HepG2 (cell line): ENCODE data around the gene C11orf54. TPM values are rescaled to one million over a fixed set of nuclear protein-coding genes. Genes with fewer than 3 reads are reported as not detected.

Experiments used
- CREB1 ChIP-seq, 2 experiments: fragments of 450-650 bp in 1 of 2; IDR thresholded peaks; 2 replicates each; pipeline ENCODE4 v1.6.1; 2016 to 2017; ENCODE audit warnings: control low read depth in 1 of 2, mild to moderate bottlenecking in 1 of 2, missing compliant biosample characterization in 1 of 2, missing genetic modification characterization in 1 of 2
- DNMT3B ChIP-seq: conservative IDR thresholded peaks from 2 replicates; pipeline ENCODE4 v1.6.1; 2016; ENCODE audit warnings: missing biosample characterization, control low read depth
- FLYWCH1 ChIP-seq: sonication (generic); formaldehyde crosslinking; IDR thresholded peaks from 2 replicates; pipeline ENCODE4 v1.8.1; 2023; ENCODE audit warnings: mild to moderate bottlenecking, missing genetic modification reagents
- HOXA3 ChIP-seq: sonication (generic); formaldehyde crosslinking; IDR thresholded peaks from 2 replicates; pipeline ENCODE4 v1.5.0; 2020; ENCODE audit warnings: missing genetic modification reagents
- LCORL ChIP-seq, 2 experiments: fragments of 450-650 bp in 1 of 2; sonication (generic) in 1 of 2; formaldehyde crosslinking in 1 of 2; IDR thresholded peaks; 2 replicates each; pipeline versions ENCODE4 v1.5.0 to v1.6.1; 2017 to 2020; ENCODE audit warnings: antibody characterized with exemption in 1 of 2, missing genetic modification reagents in 1 of 2
- PATZ1 ChIP-seq: sonication (generic); formaldehyde crosslinking; IDR thresholded peaks from 2 replicates; pipeline ENCODE4 v1.4.0; 2020; ENCODE audit warnings: missing genetic modification reagents
- RBM39 ChIP-seq: fragments of 200-400 bp; formaldehyde crosslinking; IDR thresholded peaks from one replicate; pipeline ENCODE4 v1.6.1; 2018; ENCODE audit warnings: antibody characterized with exemption, mild to moderate bottlenecking, low read depth, low read length; ENCODE audit not compliant: poor library complexity, severe bottlenecking
- SCMH1 ChIP-seq: sonication (generic); formaldehyde crosslinking; IDR thresholded peaks from 2 replicates; pipeline ENCODE4 v1.9.0; 2021; ENCODE audit warnings: missing genetic modification reagents, mild to moderate bottlenecking, borderline replicate concordance
- SNAI1 ChIP-seq: sonication (generic); formaldehyde crosslinking; IDR thresholded peaks from 2 replicates; pipeline ENCODE4 v1.5.0; 2020; ENCODE audit warnings: mild to moderate bottlenecking, missing genetic modification reagents, borderline replicate concordance
- SOX13 ChIP-seq, 3 experiments: fragments of 450-650 bp in 1 of 3; sonication (generic) in 1 of 3; formaldehyde crosslinking in 1 of 3; IDR thresholded peaks in 2 of 3; conservative IDR thresholded peaks in 1 of 3; 2 replicates each; pipeline versions ENCODE4 v1.5.0 to v1.6.1; 2016 to 2020; ENCODE audit warnings: antibody characterized with exemption in 1 of 3, mild to moderate bottlenecking in 1 of 3, missing compliant biosample characterization in 1 of 3, missing genetic modification reagents in 1 of 3, moderate library complexity in 1 of 3
- SOX6 ChIP-seq, 2 experiments: fragments of 450-650 bp in 1 of 2; sonication (generic) in 1 of 2; formaldehyde crosslinking in 1 of 2; IDR thresholded peaks; 2 replicates each; pipeline versions ENCODE4 v1.4.0 to v1.6.1; 2017 to 2020; ENCODE audit warnings: antibody characterized with exemption in 1 of 2, mild to moderate bottlenecking in 1 of 2, missing genetic modification reagents in 1 of 2
- TAF1 ChIP-seq: sonication (generic); formaldehyde crosslinking; IDR thresholded peaks from 2 replicates; pipeline ENCODE4 v1.4.0; 2020; ENCODE audit warnings: missing genetic modification reagents
- TBX2 ChIP-seq: sonication (generic); formaldehyde crosslinking; IDR thresholded peaks from 2 replicates; pipeline ENCODE4 v1.5.0; 2020; ENCODE audit warnings: missing genetic modification reagents, mild to moderate bottlenecking, borderline replicate concordance
- TERF1 ChIP-seq: sonication (generic); formaldehyde crosslinking; IDR thresholded peaks from 2 replicates; pipeline ENCODE4 v1.8.0; 2022; ENCODE audit warnings: mild to moderate bottlenecking, missing genetic modification reagents, moderate library complexity
- ZBTB20 ChIP-seq: sonication (generic); formaldehyde crosslinking; IDR thresholded peaks from 2 replicates; pipeline ENCODE4 v1.8.1; 2023; ENCODE audit warnings: missing genetic modification reagents, low read depth, mild to moderate bottlenecking, borderline replicate concordance
- ZFP36L1 ChIP-seq: sonication (generic); formaldehyde crosslinking; IDR thresholded peaks from 2 replicates; pipeline ENCODE4 v1.8.0; 2022; ENCODE audit warnings: mild to moderate bottlenecking, missing genetic modification reagents, moderate library complexity
- ZMYM4 ChIP-seq: sonication (generic); formaldehyde crosslinking; IDR thresholded peaks from 2 replicates; pipeline ENCODE4 v1.8.1; 2023; ENCODE audit warnings: mild to moderate bottlenecking, missing genetic modification reagents
- ZNF607 ChIP-seq: sonication (generic); formaldehyde crosslinking; IDR thresholded peaks from 2 replicates; pipeline ENCODE4 v1.5.1; 2020; ENCODE audit warnings: missing genetic modification reagents, mild to moderate bottlenecking, borderline replicate concordance
- ZNF746 ChIP-seq: sonication (generic); formaldehyde crosslinking; IDR thresholded peaks from 2 replicates; pipeline ENCODE4 v1.8.0; 2022; ENCODE audit warnings: mild to moderate bottlenecking, missing genetic modification reagents
- ZNF816 ChIP-seq: sonication (generic); formaldehyde crosslinking; IDR thresholded peaks from 2 replicates; pipeline ENCODE4 v1.8.0; 2022; ENCODE audit warnings: missing genetic modification reagents, mild to moderate bottlenecking, borderline replicate concordance
- ZSCAN9 ChIP-seq: IDR thresholded peaks from 2 replicates; pipeline ENCODE4 v1.6.1; 2016; ENCODE audit warnings: borderline replicate concordance
- polyA plus RNA-seq, 8 experiments: library from polyadenylated mRNA; depleted of rRNA in 3 of 8; stranded (reverse) in 7 of 8; unstranded in 1 of 8; fragments of >200 nt; fragmentation: Illumina TruSeq in 4 of 8; extraction: Trizol in 4 of 8; gene quantifications; 2 replicates each; pipeline versions ENCODE4 v1.2.1 to v1.2.3, GENCODE V29; 2011 to 2016; ENCODE audit warnings: low read depth in 4 of 8, missing spikeins in 1 of 8, mixed read lengths in 1 of 8; ENCODE audit not compliant: insufficient read depth in 1 of 8
- total RNA-seq, 5 experiments: library from RNA; depleted of rRNA; stranded (reverse); fragments of >200 nt; fragmentation: Illumina TruSeq; extraction: Trizol; gene quantifications; 2 replicates each; pipeline ENCODE4 v1.2.3, GENCODE V29; 2016; ENCODE audit warnings: low read depth in 1 of 5
- TF ChIP-seq, protein P1 (sequence below), 2 experiments: sonication (generic) in 1 of 2; formaldehyde crosslinking in 1 of 2; IDR thresholded peaks; 2 replicates each; pipeline versions ENCODE4 v1.4.0 to v1.6.1; 2018 to 2020; ENCODE audit warnings: missing genetic modification reagents in 2 of 2, borderline replicate concordance in 1 of 2, low read depth in 1 of 2, mild to moderate bottlenecking in 1 of 2, missing biosample characterization in 1 of 2

The C11orf54 gene
- total and polyA plus RNA-seq, 2 of the 13 experiments (the other 11 are each of a cell fraction or from before 2014, with no cell fraction given), result 42.7 to 50.1 TPM

DNA sequence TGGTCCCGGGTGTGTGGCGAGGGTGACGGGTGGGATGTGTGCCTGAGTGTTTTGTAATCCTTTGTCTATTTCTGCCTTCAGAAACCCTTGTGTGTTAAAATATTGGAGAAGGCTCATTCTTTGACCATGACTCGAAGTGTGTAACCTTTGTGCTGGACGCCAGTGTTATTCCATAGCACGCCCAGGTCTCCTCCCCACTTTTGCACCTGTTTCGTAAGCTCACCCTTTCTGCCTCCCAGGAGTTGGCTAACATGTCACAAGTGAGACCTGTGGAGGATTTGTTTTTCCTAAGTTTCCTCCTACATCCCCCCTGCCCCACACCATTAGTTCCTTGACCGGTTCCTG, 382 bp downstream of the C11orf54 start (continued):
- TF ChIP-seq PATZ1 (CRISPR knock-in tag) (peak; percentile 62; the same call in 1 of the 2 replicates), TERF1 (CRISPR knock-in tag) (no peak), FLYWCH1 (CRISPR knock-in tag) (peak; percentile 63; the same call in 1 of the 2 replicates), DNMT3B (CRISPR knock-in tag) (peak; percentile 45; the same call in 1 of the 2 replicates), ZMYM4 (CRISPR knock-in tag) (no peak), HOXA3 (no peak), ZSCAN9 (CRISPR knock-in tag) (no peak; the same call in 1 of the 2 replicates), RBM39 (no peak), TAF1 (CRISPR knock-in tag) (no peak; the same call in 1 of the 2 replicates), TBX2 (CRISPR knock-in tag) (peak; percentile 87), SOX13 (IDR thresholded peaks at IDR 0.05) (peak; percentile 63), SOX13 (CRISPR knock-in tag; conservative IDR thresholded peaks at IDR 0.05 in 1 of 2, IDR thresholded peaks at IDR 0.05 in 1 of 2) (peak in 1 of 2 experiments; percentile 85; a peak in 2 of 4 replicates), ZNF816 (CRISPR knock-in tag) (peak; percentile 84; the same call in 1 of the 2 replicates), LCORL (IDR thresholded peaks at IDR 0.05) (no peak), LCORL (CRISPR knock-in tag; IDR thresholded peaks at IDR 0.05) (peak; percentile 66; the same call in 1 of the 2 replicates), ZBTB20 (CRISPR knock-in tag) (no peak), SOX6 (IDR thresholded peaks at IDR 0.05) (no peak), SOX6 (CRISPR knock-in tag; IDR thresholded peaks at IDR 0.05) (peak; percentile 83), SNAI1 (CRISPR knock-in tag) (peak; percentile 47; the same call in 1 of the 2 replicates), CREB1 (IDR thresholded peaks at IDR 0.05) (no peak), CREB1 (CRISPR knock-in tag; IDR thresholded peaks at IDR 0.05) (peak; percentile 34; the same call in 1 of the 2 replicates), ZFP36L1 (CRISPR knock-in tag) (no peak), ZNF746 (CRISPR knock-in tag) (no peak), SCMH1 (CRISPR knock-in tag) (no peak), ZNF607 (CRISPR knock-in tag) (no peak)
- TF ChIP-seq, protein P1, sequence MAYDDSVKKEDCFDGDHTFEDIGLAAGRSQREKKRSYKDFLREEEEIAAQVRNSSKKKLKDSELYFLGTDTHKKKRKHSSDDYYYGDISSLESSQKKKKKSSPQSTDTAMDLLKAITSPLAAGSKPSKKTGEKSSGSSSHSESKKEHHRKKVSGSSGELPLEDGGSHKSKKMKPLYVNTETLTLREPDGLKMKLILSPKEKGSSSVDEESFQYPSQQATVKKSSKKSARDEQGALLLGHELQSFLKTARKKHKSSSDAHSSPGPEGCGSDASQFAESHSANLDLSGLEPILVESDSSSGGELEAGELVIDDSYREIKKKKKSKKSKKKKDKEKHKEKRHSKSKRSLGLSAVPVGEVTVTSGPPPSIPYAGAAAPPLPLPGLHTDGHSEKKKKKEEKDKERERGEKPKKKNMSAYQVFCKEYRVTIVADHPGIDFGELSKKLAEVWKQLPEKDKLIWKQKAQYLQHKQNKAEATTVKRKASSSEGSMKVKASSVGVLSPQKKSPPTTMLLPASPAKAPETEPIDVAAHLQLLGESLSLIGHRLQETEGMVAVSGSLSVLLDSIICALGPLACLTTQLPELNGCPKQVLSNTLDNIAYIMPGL (CRISPR knock-in tag; IDR thresholded peaks at IDR 0.05; ENCODE audit: borderline replicate concordance in 1 of 2, low read depth in 1 of 2), result peak in 1 of 2 experiments; percentile 6; a peak in 1 of 4 replicates
